ENCODE results near the gene CRYBB1.
A peak's percentile ranks its signal among the peaks of the same experiment; 100 is the strongest.

Gene CRYBB1

DNA sequence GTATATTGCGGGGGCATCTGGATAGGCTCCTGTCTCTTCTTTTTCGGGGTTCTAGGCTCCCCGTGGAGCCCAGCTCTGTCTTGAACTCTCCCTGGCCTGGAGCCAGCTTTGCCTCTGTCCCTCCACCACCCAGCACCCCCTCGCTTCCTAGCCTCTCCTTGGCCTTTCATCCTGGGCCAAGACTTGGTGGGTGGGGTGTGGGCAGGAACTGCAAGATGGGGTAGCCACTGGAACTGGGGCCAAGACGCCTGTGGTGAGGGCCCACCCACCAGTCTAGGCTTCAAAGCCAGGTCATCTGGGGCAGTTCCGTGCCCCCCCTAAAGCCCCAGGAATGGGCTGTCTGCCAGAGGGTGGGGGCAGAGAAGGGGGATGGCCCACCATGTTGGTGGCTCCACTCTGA lies 1.7 kb upstream of the CRYBB1 start:
- Histone ChIP-seq H3K27me3 (ENCODE audit: control insufficient read depth, low read length) (peaks cover 6% of the 10 kb centered on the region), H3K4me1 (ENCODE audit: control insufficient read depth, low read length) (peaks cover 39% of the 10 kb centered on the region), H3K36me3 (ENCODE audit: control insufficient read depth, low read length) (no peaks in the 10 kb centered on the region), H3K27ac (ENCODE audit: low read depth, low read length) (no peak overlapping the region), H3K4me3 (ENCODE audit: low read length) (no peak overlapping the region), H4K20me1 (ENCODE audit: control insufficient read depth, insufficient read depth, low read depth, low read length) (no peaks in the 10 kb centered on the region), H3K4me2 (ENCODE audit: low read length) (no peak overlapping the region), H3F3A (ENCODE audit: control insufficient read depth, insufficient read depth) (0 out of 2 replicates have a peak, but pooled peaks cover 8% of the 10 kb centered on the region), H3K9me2 (replicated peaks; ENCODE audit: control insufficient read depth, low read length) (no peaks in the 10 kb centered on the region), H3K79me2 (ENCODE audit: control insufficient read depth, low read length) (no peaks in the 10 kb centered on the region), H3K9me3 (ENCODE audit: control insufficient read depth, insufficient read depth, low read length) (no peaks in the 10 kb centered on the region)
- no peak for TF ChIP-seq EZH2phosphoT487 (IDR thresholded peaks at IDR 0.05; ENCODE audit: borderline replicate concordance, low read length)
- TF ChIP-seq, protein P1, sequence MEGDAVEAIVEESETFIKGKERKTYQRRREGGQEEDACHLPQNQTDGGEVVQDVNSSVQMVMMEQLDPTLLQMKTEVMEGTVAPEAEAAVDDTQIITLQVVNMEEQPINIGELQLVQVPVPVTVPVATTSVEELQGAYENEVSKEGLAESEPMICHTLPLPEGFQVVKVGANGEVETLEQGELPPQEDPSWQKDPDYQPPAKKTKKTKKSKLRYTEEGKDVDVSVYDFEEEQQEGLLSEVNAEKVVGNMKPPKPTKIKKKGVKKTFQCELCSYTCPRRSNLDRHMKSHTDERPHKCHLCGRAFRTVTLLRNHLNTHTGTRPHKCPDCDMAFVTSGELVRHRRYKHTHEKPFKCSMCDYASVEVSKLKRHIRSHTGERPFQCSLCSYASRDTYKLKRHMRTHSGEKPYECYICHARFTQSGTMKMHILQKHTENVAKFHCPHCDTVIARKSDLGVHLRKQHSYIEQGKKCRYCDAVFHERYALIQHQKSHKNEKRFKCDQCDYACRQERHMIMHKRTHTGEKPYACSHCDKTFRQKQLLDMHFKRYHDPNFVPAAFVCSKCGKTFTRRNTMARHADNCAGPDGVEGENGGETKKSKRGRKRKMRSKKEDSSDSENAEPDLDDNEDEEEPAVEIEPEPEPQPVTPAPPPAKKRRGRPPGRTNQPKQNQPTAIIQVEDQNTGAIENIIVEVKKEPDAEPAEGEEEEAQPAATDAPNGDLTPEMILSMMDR (IDR thresholded peaks at IDR 0.05; ENCODE audit: low read depth, low read length, poor library complexity, severe bottlenecking): no peak

DNA sequence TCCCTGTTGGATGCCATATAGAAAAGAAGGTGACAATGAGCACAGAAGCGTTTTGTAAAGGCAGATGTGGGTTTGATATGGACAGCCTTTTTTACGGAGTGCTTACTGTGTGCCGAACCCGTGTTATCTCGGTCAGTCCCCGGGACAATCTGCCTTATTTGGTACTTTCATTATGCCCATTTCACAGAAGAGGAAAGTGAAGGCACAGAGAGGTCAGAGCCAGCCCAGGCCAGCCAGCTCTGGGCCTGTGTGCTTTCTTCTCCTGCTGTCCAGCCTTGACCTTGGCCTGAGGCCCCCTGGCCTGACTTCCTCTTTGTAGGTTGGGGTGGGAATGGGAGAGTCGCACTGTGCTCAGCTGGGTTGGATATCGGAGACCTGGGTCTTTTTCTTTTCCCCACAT lies 628 bp upstream of the CRYBB1 start:
- Histone ChIP-seq H3K27ac (ENCODE audit: low read depth, low read length) (no peak overlapping the region), H3K27me3 (ENCODE audit: control insufficient read depth, low read length) (peaks cover 10% of the 10 kb centered on the region), H3K36me3 (ENCODE audit: control insufficient read depth, low read length) (no peaks in the 10 kb centered on the region), H3K9me2 (replicated peaks; ENCODE audit: control insufficient read depth, low read length) (no peaks in the 10 kb centered on the region), H3K9me3 (ENCODE audit: control insufficient read depth, insufficient read depth, low read length) (no peaks in the 10 kb centered on the region), H3K4me3 (ENCODE audit: low read length) (no peak overlapping the region), H3K4me1 (ENCODE audit: control insufficient read depth, low read length) (peaks cover 41% of the 10 kb centered on the region), H3K79me2 (ENCODE audit: control insufficient read depth, low read length) (no peaks in the 10 kb centered on the region), H3F3A (ENCODE audit: control insufficient read depth, insufficient read depth) (0 out of 2 replicates have a peak, but pooled peaks cover 8% of the 10 kb centered on the region), H3K4me2 (ENCODE audit: low read length) (no peak overlapping the region), H4K20me1 (ENCODE audit: control insufficient read depth, insufficient read depth, low read depth, low read length) (no peaks in the 10 kb centered on the region)
- TF ChIP-seq, protein P1 (IDR thresholded peaks at IDR 0.05; ENCODE audit: low read depth, low read length, poor library complexity, severe bottlenecking): no peak
- TF ChIP-seq EZH2phosphoT487 (IDR thresholded peaks at IDR 0.05; ENCODE audit: borderline replicate concordance, low read length): no peak

DNA sequence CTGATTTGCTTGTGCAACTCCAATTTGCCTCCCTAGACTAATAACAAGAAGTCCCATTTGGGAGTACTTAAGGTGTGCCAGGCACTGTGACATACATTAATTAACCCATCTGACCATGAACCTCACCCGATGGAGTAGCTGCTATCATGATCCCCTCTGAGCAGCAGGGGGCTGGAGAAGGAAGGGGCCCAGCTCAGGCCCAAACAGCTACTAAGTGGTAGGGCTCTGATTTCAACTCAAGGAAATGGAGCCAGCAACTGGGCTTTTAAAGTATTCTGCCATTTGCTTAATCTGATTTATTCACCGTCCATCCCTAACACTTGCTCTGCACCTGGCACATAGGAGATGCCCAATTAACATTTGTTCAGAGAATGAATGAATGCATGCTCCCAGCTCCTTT lies 1.2 kb downstream of the CRYBB1 start:
- no peak for TF ChIP-seq EZH2phosphoT487 (IDR thresholded peaks at IDR 0.05; ENCODE audit: borderline replicate concordance, low read length)
- TF ChIP-seq, protein P1 (IDR thresholded peaks at IDR 0.05; ENCODE audit: low read depth, low read length, poor library complexity, severe bottlenecking): no peak
- Histone ChIP-seq H3K4me3 (ENCODE audit: low read length) (no peak overlapping the region), H3K4me1 (ENCODE audit: control insufficient read depth, low read length) (peaks cover 41% of the 10 kb centered on the region), H3F3A (ENCODE audit: control insufficient read depth, insufficient read depth) (0 out of 2 replicates have a peak, but pooled peaks cover 8% of the 10 kb centered on the region), H4K20me1 (ENCODE audit: control insufficient read depth, insufficient read depth, low read depth, low read length) (no peaks in the 10 kb centered on the region), H3K79me2 (ENCODE audit: control insufficient read depth, low read length) (no peaks in the 10 kb centered on the region), H3K9me2 (replicated peaks; ENCODE audit: control insufficient read depth, low read length) (no peaks in the 10 kb centered on the region), H3K27ac (ENCODE audit: low read depth, low read length) (no peak overlapping the region), H3K36me3 (ENCODE audit: control insufficient read depth, low read length) (no peaks in the 10 kb centered on the region), H3K4me2 (ENCODE audit: low read length) (peak overlapping the region; percentile 50), H3K9me3 (ENCODE audit: control insufficient read depth, insufficient read depth, low read length) (no peaks in the 10 kb centered on the region), H3K27me3 (ENCODE audit: control insufficient read depth, low read length) (peaks cover 20% of the 10 kb centered on the region)
